ENCODE data around the gene TREH.
"Not testable (repeated sequence)": the region's sequence is repeated elsewhere in the genome, so short reads cannot be mapped to it uniquely, and the experiment has no call there.

TREH gene

GRCh38 chr11:118679483-118679882, at the start of gene TREH:
Gene TREH (minus strand): TSS chr11:118679650. CDS start chr11:118679627, 23 bp downstream.
- DNase-seq (ENCODE audit: low read depth in 2 of 2): no peak

GRCh38 chr11:118728112-118728511, 48.7 kb upstream of the TREH start:
- not testable (repeated sequence) for DNase-seq (ENCODE audit: low read depth in 2 of 2)

- not testable (repeated sequence) for DNase-seq (ENCODE audit: low read depth in 2 of 2)
Measured at GRCh38 chr11:118727721-118728066, 48.2 kb upstream of the TREH start.

- not testable (repeated sequence) for DNase-seq (ENCODE audit: low read depth in 2 of 2)
Measured at GRCh38 chr11:118727001-118727720, 47.7 kb upstream of the TREH start.

- not testable (repeated sequence) for DNase-seq (ENCODE audit: low read depth in 2 of 2)
Measured at GRCh38 chr11:118721478-118722015, 42.1 kb upstream of the TREH start.

GRCh38 chr11:118720740-118721139, 41.3 kb upstream of the TREH start:
- DNase-seq (ENCODE audit: low read depth in 2 of 2): not testable (repeated sequence)

- not testable (repeated sequence) for DNase-seq (ENCODE audit: low read depth in 2 of 2)
Measured at GRCh38 chr11:118720078-118720477, 40.6 kb upstream of the TREH start.

- not testable (repeated sequence) for DNase-seq (ENCODE audit: low read depth in 2 of 2)
Measured at GRCh38 chr11:118718562-118718961, 39.1 kb upstream of the TREH start.

GRCh38 chr11:118717733-118718132, 38.3 kb upstream of the TREH start:
- DNase-seq (ENCODE audit: low read depth in 2 of 2): not testable (repeated sequence)

- not testable (repeated sequence) for DNase-seq (ENCODE audit: low read depth in 2 of 2)
Measured at GRCh38 chr11:118717221-118717620, 37.8 kb upstream of the TREH start.

GRCh38 chr11:118715837-118716260, 36.4 kb upstream of the TREH start:
- no peak for DNase-seq (ENCODE audit: low read depth in 2 of 2)

- no peak for DNase-seq (ENCODE audit: low read depth in 2 of 2)
Measured at GRCh38 chr11:118715245-118715831, 35.9 kb upstream of the TREH start.

- DNase-seq (ENCODE audit: low read depth in 2 of 2): no peak
Measured at GRCh38 chr11:118714816-118715215, 35.4 kb upstream of the TREH start.

- not testable (repeated sequence) for DNase-seq (ENCODE audit: low read depth in 2 of 2)
Measured at GRCh38 chr11:118714416-118714815, 35.0 kb upstream of the TREH start.

- no peak for DNase-seq (ENCODE audit: low read depth in 2 of 2)
Measured at GRCh38 chr11:118708296-118708695, 28.8 kb upstream of the TREH start.

GRCh38 chr11:118706546-118706825, 27.0 kb upstream of the TREH start:
- no peak for DNase-seq (ENCODE audit: low read depth in 2 of 2)

- DNase-seq (ENCODE audit: low read depth in 2 of 2): no peak
Measured at GRCh38 chr11:118705791-118706545, 26.5 kb upstream of the TREH start.

- DNase-seq (ENCODE audit: low read depth in 2 of 2): no peak
Measured at GRCh38 chr11:118705111-118705741, 25.8 kb upstream of the TREH start.

GRCh38 chr11:118703563-118704106, 24.2 kb upstream of the TREH start:
- no peak for DNase-seq (ENCODE audit: low read depth in 2 of 2)

- peak in 1 of 2 donors; percentile 31 for DNase-seq (ENCODE audit: low read depth in 2 of 2)
Measured at GRCh38 chr11:118699506-118700220, 20.2 kb upstream of the TREH start.

- DNase-seq (ENCODE audit: low read depth in 2 of 2): no peak
Measured at GRCh38 chr11:118697346-118697745, 17.9 kb upstream of the TREH start.
